NCI-H2227 (cell line): ENCODE data around the gene PPP1R14B.
"Not testable (repeated sequence)": the region's sequence is repeated elsewhere in the genome, so short reads cannot be mapped to it uniquely, and the experiment has no call there.

Experiments
- DNase-seq: peaks from one replicate; lab custom pipeline; 2025; ENCODE audit not compliant: unreplicated experiment; lab: John Stamatoyannopoulos, UW

Gene PPP1R14B

DNA sequence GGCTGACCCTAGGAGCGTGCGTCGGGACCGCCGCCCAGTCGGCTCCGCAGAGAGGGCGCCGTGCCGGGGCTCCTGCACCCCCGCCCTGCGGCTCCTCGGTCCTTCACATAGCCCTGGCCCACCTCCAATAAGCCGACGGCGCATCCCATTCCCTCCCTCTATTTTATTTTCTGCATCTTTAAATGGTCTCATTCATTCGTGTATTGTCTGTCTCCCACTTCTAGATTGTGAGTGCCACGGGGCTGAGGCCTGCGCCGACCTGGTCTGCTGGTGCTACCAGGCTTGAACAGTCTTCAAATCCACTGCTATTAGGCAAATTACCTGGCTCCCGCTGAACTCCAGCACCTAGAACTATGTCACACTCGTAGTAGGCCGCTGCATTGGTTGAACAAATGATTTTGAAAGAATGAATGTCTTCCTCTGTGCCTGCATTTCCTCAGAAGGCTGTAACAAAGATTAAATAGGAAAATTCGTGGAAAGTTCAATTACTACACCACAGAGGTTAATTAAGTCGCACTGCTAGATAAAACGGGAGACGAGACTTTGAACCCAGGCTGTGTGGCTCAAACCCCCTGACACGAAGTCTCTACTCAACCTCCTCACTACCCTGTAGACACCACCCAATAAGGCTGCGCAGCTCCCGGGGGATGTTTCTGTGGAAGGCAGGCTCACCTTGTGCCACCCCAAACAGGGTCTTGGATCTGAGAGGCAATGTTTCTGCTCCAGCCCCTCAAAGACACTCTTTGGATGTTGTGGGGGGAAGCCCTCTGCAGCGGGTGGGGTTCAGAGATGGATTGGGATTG is 1.2 kb upstream of the PPP1R14B start:
- DNase-seq = peak; percentile 73

DNA sequence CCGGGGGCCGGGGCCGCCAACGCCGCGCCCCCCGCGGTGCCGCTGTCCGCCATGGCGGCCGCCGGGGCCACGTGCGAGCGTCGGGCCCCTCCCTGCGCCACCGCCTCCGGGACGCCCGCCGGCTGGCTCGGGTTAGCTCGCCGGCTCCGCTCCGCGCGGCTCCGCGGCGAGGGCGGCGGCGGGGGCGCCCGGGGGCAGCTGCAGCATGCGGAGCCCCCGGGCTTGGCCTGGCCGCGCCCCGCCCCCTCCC is 197 bp downstream of the PPP1R14B start:
- not testable (repeated sequence) for DNase-seq

DNA sequence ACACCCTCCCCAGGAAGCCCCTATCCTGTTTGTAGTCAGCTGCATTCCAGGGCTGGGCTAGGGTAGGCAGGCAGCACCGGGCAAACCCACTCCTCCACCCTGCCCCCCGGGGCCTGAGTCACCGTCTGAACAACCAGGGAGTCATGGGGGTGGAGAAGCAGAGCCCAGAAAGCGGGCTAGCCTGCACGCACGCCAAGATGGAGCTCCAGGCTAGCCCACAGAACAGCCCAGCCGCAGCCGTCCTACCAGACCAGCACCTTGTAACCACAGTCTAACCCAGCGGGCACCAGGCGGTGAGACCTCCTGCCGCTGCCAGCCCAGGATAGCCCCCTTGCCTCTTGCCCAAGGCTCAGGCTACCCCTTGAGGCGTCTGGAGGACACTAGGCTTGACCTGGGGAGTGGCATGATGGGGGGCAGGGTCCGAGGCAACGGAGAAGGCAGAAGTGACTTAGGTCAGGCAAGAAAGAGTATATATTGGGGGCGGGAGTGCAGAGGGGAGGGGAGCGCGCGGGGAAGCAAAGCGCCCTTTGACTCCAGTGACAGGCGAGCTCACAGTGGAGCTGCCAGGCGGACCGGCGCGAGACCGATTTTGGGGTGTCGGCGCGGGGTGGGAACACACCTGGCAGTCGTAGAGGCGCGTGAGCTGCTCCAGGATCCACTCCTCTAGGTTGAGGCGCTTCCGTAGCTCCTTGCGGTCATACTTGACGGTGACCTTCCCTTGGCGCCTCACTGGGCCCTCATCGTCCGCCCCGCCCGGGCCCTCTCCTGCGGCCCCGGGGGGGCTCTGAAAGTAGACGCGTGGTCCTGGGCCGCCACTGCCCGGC is 734 bp downstream of the PPP1R14B start:
- DNase-seq = peak; percentile 44

DNA sequence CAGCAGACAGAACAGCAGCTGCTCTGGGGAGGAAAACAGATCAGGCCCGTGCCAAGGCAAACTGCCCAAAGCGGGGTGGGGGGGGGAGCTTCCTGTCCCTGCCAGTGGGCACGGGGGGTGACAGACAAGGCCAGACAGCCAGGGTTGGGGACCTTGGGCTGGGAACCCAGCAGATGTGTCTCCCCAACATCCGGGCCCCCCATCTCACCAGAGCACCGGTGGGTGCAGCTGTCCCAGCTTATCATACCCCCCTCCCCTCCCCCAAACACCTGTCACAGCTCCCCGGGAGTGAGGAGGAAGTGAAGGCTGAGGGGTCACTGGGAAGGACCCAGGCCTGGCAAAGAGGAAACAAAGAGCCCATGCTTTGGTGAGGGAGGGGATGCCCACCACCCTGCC is 1.3 kb downstream of the PPP1R14B start:
- DNase-seq = no peak

DNA sequence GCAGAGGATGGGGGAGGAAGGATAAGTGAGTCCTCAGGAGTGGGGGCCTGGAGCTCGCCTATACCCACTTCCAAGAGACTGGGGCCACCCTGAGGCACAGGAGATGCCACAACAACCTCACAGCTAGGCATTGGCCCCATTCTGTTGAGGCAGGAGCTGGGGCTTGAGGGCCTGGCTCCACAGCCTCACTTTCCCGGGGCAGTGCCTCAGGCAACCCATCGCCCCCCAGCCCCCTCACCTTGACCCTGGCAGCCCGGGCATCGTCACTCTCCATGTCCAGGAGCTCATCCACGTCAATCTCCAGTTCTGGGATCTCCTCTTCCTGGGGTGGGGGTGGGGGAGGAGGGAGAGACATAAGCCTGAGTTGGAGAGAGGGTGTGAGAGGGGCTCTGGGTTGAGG is 1.8 kb downstream of the PPP1R14B start:
- no peak for DNase-seq

DNA sequence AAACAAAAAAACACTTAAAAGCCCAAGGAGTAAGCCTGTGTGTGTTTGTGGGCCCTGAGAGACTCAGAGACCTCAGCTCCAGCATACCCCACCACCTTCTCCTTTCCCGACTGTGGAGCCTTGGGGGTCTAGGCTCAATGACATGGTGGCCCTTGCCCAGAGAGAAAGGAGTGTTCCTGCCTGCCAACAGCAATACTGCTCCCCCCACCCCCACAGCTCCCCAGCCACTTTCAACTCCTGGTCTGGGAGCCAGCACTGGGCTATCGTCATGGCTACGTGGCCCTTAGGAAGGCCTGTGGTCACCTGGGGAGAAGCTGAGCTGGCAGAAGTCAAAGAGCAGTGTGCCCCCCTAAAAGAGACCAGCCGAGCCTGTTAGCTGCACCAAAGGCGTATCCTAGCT is 2.6 kb downstream of the PPP1R14B start:
- DNase-seq = no peak

DNA sequence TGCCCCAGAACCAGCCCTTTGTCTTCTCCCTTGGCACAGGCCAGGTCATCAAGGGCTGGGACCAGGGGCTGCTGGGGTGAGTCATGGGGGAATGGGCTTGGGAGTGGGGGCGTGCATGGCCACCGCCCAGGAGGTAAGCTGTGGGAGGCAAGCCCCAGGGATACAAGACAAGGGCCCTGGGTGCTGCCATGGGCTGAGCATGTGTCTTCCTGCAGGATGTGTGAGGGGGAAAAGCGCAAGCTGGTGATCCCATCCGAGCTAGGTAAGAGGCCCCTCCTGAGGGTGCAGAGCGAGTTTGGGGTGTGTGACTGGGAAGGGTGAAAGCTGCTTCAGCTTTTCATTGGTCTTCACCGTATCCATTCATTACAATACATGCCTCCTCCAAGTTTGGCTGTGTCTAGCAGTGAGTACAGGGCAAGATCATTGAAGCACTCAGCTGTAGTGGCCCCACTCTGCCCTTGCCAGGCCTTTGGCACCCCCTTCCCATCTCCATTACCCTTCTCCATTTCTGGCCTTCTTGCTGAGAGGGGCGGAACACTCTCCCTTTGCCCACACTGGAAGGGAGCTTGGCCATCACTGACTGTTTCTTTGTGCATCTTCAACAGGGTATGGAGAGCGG is 3.4 kb downstream of the PPP1R14B start:
- no peak for DNase-seq

DNA sequence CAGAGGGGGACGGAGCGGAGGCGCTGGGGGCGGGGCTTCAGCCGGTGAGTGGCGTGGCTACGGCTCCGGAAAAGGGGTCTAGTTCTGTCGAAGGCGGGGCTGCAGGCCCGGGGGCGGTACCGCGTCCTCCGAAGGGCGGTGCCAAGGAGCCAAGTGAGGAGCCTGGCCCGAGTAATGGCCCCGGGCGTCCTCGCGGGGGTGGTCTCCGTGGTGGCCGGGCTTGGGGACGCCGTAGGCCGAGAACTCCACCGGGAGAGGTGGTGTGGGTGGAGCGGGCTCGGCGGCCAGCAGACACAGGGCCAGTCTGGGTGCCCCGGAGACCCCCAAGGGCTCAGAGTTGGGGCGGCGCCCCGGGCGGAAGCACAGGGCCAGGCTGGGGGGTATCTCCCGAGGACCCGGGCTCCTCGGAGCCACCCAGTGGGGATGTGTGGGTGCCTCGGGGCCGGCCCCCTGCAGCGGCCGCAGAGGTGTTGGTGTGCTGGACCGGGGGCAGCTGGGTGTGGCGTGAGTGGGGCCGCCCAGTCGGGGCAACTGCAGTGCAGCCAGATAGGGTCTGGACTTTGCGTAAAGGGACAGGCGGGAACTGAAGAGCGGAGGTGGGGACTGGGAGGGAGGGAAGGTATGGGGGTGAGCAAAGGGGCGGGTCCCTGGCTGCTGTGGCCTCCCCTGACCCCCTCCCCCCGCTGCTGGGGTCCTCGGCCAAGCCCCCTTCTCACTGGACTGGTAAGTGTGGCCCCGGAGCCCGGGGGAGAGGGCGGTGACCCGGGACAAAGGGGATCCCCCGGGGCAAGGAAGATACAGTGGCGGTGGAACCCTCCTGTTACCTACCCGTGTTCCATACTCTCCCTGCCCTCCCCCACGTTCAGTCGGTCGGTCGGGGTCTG is 5.0 kb downstream of the PPP1R14B start:
- peak; percentile 68 for DNase-seq

DNA sequence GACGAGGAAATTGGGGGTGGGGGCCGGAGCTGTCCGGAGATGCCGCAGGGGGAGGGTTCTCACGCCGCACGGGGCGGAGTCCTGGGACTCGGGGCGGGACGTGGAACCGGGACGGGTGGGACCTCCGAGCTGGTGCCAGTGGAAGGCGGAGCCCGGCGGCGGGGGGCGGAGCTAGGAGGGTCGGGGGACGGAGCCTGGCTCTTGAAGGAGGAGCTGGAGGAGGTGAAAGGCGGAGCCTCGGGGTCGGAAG is 5.6 kb downstream of the PPP1R14B start:
- peak; percentile 99 for DNase-seq

DNA sequence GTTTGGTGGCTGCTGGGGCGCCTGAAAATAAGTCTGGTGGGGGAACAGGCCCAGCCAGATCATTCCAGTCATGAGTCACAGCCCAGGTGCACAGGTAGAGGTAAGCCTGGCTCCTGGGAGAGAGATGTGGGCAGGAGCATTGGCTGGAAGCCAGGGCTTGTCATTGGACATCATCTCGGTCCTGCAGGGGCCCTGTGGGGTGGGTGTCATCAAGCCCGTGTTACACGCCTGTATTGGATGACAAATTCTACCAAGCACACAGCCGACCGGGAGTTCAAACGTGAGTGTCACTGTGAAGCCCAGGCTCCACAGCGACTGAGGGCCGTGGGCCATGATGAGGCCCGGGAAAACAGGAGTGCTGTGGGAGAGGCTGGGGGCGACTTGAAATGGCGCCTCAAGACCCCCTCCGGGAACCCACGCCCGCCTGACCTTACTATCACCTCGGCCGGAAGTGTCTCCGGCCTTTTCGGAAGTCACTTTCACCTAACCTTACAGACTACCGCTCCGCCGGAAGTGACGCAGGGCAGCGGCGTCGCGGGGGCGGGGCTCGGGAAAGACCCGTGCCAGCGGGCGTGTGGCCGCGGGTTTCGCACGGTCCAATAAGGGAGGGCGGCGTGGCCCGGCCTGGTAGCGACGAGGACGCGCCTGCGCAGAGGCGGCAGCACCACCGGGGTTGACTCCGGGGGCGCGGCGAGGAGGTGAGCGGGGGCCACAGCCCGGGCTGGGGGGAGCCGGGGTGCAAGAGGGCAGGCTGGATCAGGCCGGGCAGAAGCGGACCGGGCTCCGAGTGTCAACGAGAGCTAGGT is 6.1 kb downstream of the PPP1R14B start, which contains the start of gene FKBP2:
Gene FKBP2, plus strand, starts transcription at position 661 of the 806 bp plus-strand sequence. CDS start 1,293 bp downstream, outside the sequence.
- peak; percentile 98 for DNase-seq

DNA sequence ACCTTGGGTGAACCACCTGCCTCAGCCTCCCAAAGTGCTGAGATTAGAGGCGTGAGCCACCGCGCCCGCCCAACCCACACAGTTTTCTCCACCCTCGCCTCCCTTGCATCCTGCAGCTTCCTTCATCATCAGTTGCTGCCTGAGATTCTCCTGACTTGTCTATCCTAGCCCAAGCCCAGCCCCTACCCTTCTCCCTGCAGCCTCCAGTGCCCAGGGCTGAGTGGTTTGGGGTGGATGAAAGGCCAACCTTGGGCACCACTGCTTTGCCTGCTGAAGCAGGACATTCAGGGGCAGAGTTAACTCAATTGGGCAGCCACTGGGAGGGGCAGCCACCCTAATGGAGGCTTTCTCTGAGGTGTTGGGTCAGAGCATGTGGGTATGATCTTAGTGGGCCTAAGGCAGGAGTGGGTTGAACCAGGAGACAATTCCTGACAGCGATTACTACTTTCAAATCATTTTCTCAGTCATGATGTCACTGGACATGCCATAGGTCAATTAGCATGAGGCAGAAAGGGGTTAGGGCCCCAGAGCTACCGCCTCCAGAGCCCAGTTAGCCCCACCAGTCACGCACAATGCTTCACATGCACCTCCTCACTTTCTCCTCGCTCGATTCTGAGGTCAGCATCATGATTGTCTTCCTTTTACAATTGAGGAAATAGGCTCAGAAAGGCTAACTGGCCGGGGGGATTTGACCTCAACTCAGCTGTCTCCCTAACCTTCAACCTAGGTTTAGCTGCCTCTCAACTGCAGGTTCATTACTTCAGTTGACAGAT is 6.9 kb downstream of the PPP1R14B start:
- no peak for DNase-seq

DNA sequence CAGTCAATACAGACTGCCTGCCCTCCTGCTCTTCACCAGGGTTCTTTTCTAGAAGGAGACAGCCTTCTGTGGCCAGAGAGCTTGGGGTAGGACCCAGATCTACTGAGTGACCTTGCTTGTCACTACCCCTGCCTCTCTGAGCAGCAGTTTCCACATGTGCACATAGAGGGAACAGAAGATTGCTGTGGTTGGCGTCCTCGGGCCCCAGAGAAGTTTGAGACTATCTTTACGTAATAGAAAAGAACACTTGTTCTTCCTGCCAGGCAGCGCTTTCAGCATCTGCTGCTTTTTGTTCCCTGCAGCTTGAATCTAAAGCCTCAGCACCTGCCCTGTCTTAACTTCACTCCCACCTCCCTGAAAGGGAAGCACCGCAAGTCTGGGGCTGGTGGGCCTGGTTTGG is 7.7 kb downstream of the PPP1R14B start:
- no peak for DNase-seq

DNA sequence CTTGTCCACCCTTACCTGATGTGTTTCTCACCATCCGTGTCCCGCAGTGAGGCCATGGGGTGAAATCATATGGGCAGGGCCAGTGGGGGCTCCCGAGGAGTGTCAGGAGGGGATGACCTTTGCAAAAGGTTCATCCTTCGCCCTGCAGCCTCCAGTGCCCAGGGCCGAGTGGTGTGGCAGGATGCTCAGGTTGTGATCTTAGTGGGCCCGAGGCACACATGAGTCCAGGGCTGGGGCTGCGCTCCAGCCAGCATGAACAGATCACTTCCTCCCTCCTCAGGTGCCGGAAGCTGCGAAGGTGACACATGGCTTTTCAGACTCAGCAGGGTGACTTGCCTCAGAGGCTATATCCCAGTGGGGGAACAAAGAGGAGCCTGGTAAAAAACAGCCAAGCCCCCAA is 8.7 kb downstream of the PPP1R14B start:
- DNase-seq = no peak

DNA sequence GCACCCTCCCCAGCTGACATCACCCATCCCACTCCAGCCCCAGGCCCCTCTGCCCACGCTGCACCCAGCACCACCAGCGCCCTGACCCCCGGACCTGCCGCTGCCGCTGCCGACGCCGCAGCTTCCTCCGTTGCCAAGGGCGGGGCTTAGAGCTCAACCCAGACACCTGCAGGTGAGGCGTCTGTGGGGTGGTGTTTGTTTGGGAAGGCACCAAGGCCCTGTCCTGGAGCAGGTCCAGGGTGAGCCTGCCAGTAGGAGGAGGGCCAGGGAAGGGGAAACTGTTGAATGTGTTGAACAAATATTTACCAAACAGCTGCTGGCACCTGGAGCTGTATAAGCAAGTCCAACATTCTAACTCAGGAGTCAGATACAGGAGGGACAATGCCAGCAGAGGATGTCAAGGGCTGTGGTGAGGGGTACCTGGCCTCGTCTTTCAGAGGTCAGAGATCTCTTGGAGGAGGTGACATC is 9.2 kb downstream of the PPP1R14B start:
- no peak for DNase-seq

DNA sequence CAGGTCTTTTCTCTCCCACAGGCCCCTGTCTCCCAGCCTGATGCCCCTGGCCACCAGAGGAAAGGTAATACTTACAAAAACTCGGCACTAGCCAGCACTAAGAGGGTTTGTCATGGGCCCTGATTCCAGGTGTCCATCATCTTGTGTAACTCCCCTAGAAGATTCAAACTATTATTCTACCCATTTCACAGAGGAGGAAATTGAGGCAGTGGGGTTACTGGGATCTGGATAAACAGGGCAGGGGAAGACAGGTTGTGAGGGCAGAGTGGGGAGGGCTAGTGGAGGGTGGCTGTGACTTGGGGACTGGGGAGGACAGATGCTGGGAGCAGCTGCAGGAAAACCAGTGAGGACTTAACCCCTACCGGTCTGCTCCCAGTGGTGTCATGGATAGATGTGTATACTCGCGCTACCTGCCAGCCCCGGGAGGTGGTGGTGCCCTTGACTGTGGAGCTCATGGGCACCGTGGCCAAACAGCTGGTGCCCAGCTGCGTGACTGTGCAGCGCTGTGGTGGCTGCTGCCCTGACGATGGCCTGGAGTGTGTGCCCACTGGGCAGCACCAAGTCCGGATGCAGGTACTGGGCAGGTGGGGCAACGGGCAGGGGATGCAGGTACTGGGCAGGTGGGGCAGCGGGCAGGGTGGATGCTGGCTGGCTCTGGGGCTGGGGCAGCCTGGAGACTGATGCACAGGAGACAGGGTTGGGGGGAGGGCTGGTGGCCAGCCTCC is 11.1 kb downstream of the PPP1R14B start:
- no peak for DNase-seq

DNA sequence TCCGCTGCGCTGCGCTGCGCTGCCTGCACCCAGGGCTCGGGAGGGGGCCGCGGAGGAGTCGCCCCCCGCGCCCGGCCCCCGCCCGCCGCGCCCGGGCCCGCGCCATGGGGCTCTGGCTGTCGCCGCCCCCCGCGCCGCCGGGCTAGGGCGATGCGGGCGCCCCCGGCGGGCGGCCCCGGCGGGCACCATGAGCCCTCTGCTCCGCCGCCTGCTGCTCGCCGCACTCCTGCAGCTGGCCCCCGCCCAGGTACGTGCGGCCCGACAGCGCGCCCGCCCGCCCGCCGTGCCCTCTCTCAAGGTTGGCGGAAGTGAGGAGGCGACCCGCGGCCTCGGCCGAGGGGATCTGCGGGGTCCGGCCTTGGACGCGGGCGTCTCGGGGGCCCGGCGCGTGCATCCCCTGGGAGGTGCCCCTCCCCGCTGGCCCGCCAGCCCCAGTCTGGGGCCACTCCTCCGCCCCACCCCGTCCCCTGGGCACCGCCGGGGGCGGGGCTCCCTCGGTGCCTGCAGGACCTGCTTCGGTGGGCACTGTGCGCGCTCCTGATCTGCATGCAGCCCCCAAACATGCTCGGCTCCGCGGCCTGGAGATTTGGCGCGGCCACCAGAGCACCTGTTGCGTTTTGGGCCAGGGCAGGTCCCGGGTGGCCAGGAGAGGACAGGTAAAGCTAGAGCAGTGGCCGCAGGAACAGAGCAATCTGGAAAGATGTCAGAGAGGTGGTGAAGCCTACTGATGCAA is 11.9 kb downstream of the PPP1R14B start:
- peak; percentile 78 for DNase-seq

DNA sequence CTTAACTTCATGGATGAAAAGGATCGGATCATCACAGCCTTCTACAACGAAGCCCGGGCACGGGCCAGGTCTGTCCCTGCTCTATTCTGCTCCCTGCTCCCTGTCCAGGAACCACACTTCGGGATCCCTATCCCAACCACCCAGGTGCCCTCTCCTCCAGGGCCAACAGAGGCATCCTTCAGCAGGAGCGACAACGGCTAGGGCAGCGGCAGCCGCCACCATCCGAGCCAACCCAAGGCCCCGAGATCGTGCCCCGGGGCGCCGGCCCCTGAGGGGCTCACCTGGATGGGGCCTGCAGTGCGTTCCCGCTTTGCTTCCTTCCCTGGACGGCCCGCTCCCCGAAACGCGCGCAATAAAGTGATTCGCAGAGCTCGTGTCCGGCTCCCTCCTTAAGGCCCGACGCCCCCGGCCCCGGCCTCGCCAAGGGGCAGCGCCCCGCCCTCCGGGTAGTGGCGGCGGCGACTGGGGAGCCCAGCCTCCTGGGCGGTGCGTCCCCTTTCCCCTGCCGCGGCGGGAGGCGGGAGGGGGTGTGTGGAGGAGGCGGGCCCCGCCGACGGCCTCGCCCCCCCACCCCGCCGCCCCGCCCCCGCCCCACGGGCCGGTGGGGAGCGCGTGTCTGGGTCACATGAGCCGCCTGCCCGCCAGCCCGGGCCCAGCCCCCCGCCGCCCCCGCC is 12.7 kb downstream of the PPP1R14B start, which contains the start of gene VEGFB:
Gene VEGFB, plus strand, starts transcription at position 672 of the 674 bp plus-strand sequence. CDS start 250 bp downstream, outside the sequence.
- DNase-seq = peak; percentile 86

DNA sequence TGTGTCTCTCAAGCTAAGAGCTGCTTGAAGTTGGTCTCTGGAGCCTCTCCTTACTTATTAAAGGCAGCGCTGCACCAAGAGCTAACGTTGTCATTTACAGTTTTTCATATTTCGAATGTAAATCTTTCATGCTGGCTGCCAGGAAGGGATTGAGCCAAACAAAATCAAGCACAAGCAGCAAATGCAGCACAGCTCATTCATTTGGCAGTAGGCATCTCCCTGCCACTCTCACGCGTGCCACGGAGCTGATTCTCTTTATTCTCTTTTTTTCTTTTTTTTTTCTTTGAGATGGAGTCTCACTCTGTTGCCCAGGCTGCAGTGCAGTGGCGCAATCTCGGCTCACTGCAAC is 13.8 kb downstream of the PPP1R14B start:
- no peak for DNase-seq
